ENCODE data around the gene BCL10. TPM values are rescaled to one million over a fixed set of nuclear protein-coding genes. Genes with fewer than 3 reads are reported as not detected.

Gene BCL10
- 7.8 TPM for total RNA-seq
- long read RNA-seq, transcript BCL10-203 (3 exons, 2,833 nt), result major isoform, 11 of 15 reads
- long read RNA-seq, partial matches to known transcripts, result 0 of 15 reads
- long read RNA-seq, other reads (novel, unspliced or antisense), result 2 of 15 reads

DNA sequence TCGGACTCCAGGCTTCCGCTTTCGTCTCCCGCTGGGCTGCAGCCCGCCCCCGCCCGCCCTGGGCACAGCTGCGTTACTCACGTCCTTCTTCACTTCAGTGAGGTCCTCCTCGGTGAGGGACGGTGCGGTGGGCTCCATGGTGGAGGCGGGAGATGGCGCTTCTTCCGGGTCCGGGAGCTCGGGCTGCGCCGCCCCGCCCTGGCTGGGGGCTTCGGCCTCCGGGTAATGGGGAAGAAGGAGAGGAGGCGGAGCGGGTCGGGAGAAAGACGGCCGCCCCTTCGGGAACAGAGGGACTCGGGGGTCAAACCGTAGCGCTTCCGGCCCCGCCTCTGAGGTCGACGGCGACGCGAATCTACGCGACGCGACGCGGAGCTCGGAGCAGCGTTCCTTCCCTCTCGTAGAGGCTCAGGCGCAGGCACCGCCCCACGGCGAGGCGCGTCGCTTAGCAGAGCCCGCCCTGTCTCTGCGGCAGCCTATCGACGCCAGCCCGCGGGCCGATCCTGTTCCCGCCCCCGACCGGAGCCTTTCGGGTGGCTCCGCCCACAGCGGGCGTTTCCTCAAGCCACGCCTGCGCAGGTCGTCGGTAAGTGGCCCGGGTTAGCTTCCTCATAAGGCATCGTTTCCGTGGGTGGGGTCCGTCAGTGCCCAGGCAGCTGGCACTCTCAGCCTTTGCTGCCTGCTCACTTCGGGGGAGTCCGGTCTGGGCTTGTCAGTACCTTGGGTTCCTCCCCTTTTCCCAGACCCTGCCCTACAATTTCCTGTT lies at the start of gene BCL10:
Gene BCL10, minus strand, starts transcription at position 418 of the 763 bp plus-strand sequence. Its CDS starts 280 bp downstream, at position 138.
- peaks cover 11% of the 10 kb centered on the region for H3K36me3 ChIP-seq
- peak within 1 kb of the TSS; percentile 78 for H3K4me3 ChIP-seq
- peak; percentile 99 for DNase-seq
- H3K4me1 ChIP-seq, result peaks cover 60% of the 10 kb centered on the region
- no peaks in the 10 kb centered on the region for H3K9me3 ChIP-seq (replicated peaks)
- peak within 1 kb of the TSS; percentile 93 for H3K27ac ChIP-seq (replicated peaks)
- no peaks in the 10 kb centered on the region for H3K27me3 ChIP-seq (ENCODE audit: low read depth)
- intact Hi-C loops (cut with micrococcal nuclease), result no loop called here
- TF ChIP-seq, protein P1, sequence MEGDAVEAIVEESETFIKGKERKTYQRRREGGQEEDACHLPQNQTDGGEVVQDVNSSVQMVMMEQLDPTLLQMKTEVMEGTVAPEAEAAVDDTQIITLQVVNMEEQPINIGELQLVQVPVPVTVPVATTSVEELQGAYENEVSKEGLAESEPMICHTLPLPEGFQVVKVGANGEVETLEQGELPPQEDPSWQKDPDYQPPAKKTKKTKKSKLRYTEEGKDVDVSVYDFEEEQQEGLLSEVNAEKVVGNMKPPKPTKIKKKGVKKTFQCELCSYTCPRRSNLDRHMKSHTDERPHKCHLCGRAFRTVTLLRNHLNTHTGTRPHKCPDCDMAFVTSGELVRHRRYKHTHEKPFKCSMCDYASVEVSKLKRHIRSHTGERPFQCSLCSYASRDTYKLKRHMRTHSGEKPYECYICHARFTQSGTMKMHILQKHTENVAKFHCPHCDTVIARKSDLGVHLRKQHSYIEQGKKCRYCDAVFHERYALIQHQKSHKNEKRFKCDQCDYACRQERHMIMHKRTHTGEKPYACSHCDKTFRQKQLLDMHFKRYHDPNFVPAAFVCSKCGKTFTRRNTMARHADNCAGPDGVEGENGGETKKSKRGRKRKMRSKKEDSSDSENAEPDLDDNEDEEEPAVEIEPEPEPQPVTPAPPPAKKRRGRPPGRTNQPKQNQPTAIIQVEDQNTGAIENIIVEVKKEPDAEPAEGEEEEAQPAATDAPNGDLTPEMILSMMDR (IDR thresholded peaks at IDR 0.05; ENCODE audit: borderline replicate concordance), result no peak

- Histone ChIP-seq H3K4me1 (peaks cover 34% of the 10 kb centered on the region), H3K36me3 (no peaks in the 10 kb centered on the region), H3K4me3 (no peak overlapping the region), H3K27me3 (ENCODE audit: low read depth) (no peaks in the 10 kb centered on the region), H3K27ac (replicated peaks) (no peak overlapping the region), H3K9me3 (replicated peaks) (no peaks in the 10 kb centered on the region)
- intact Hi-C loops (cut with micrococcal nuclease), result no loop called here
- DNase-seq, result no peak
- TF ChIP-seq, protein P1 (IDR thresholded peaks at IDR 0.05; ENCODE audit: borderline replicate concordance), result no peak
Observed at GRCh38 chr1:85325920-85326319, 49.5 kb upstream of the BCL10 start.

DNA sequence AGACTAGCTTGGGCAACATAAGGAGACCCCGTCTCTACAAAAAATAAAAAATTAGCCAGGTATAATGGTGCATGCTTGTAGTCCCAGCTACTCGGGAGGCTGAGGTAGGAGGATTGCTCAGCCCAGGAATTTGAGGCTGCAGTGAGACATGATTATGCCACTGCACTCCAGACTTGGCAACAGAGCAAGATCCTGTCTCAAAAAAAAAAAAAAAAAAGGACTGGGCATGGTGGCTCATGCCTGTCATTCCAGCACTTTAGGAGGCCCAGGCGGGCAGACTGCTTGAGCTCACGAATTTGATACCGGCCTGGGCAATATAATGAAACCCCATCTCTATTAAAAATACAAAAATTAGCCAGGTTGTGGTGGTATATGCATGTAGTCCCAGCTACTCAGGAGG lies 47.3 kb upstream of the BCL10 start:
- Histone ChIP-seq H3K27me3 (ENCODE audit: low read depth) (no peaks in the 10 kb centered on the region), H3K9me3 (replicated peaks) (no peaks in the 10 kb centered on the region), H3K36me3 (no peaks in the 10 kb centered on the region), H3K4me3 (no peak overlapping the region), H3K4me1 (peaks cover 21% of the 10 kb centered on the region), H3K27ac (replicated peaks) (no peak overlapping the region)
- DNase-seq, result no peak
- TF ChIP-seq, protein P1 (IDR thresholded peaks at IDR 0.05; ENCODE audit: borderline replicate concordance), result no peak
- intact Hi-C loops (cut with micrococcal nuclease), result no loop called here

DNA sequence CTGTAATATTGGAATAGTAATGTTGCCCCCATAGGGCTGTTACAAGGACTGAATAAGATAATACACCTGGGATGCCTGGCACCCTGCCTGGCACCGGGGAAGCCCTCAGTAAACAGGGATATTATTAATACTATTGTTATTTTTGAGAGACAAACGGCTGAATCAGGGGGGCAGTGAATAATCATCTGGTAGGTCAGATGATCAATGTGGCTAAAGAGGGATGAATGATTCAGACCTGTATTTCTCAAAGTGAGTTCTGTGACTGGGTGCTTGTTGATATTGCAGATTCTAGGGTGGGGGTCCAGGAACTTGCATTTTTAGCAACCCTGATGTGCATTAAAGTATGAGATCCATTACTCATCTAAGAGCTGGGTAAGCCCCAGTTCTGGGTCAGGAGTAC lies 46.2 kb upstream of the BCL10 start:
- intact Hi-C loops (cut with micrococcal nuclease), result no loop called here
- Histone ChIP-seq H3K27me3 (ENCODE audit: low read depth) (no peaks in the 10 kb centered on the region), H3K27ac (replicated peaks) (no peak overlapping the region), H3K4me3 (no peak overlapping the region), H3K36me3 (no peaks in the 10 kb centered on the region), H3K9me3 (replicated peaks) (no peaks in the 10 kb centered on the region), H3K4me1 (peaks cover 18% of the 10 kb centered on the region)
- TF ChIP-seq, protein P1 (IDR thresholded peaks at IDR 0.05; ENCODE audit: borderline replicate concordance), result no peak
- no peak for DNase-seq

- Histone ChIP-seq H3K4me1 (peaks cover 28% of the 10 kb centered on the region), H3K27ac (replicated peaks) (no peak overlapping the region), H3K9me3 (replicated peaks) (no peaks in the 10 kb centered on the region), H3K4me3 (no peak overlapping the region), H3K36me3 (no peaks in the 10 kb centered on the region), H3K27me3 (ENCODE audit: low read depth) (no peaks in the 10 kb centered on the region)
- intact Hi-C loops (cut with micrococcal nuclease), result no loop called here
- TF ChIP-seq, protein P1 (IDR thresholded peaks at IDR 0.05; ENCODE audit: borderline replicate concordance), result no peak
- DNase-seq, result no peak
Observed at GRCh38 chr1:85321237-85321964, 45.0 kb upstream of the BCL10 start.
